Fibroblast of lung (primary cell): ENCODE measurements around the gene CHST13. TPM values are rescaled to one million over a fixed set of nuclear protein-coding genes. Genes with fewer than 3 reads are reported as not detected.

ENCODE experiments used
- DNase-seq, 2 donors: peaks; one replicate each; pipeline versions ENCODE4 v3.0.0 to v3.0.0-alpha.2; 2010; ENCODE audit warnings: low read depth in 2 of 2
- H2AFZ ChIP-seq: 2 replicates; pipeline ENCODE4 v1.5.1; 2012; ENCODE audit warnings: low read length, control low read depth, inconsistent platforms
- H3K27ac ChIP-seq: 2 replicates; pipeline ENCODE4 v1.5.1; 2011; ENCODE audit warnings: low read length, control low read depth; ENCODE audit not compliant: insufficient read depth
- H3K27me3 ChIP-seq: 2 replicates; pipeline ENCODE4 v1.5.1; 2011; ENCODE audit warnings: mild to moderate bottlenecking, low read length; ENCODE audit not compliant: control insufficient read depth, insufficient read depth
- H3K36me3 ChIP-seq: 2 replicates; pipeline ENCODE4 v1.5.1; 2011; ENCODE audit warnings: low read length; ENCODE audit not compliant: control insufficient read depth, insufficient read depth
- H3K4me1 ChIP-seq: 2 replicates; pipeline ENCODE4 v1.5.1; 2011; ENCODE audit warnings: low read length; ENCODE audit not compliant: control insufficient read depth, insufficient read depth; ENCODE audit errors: extremely low read depth
- H3K4me2 ChIP-seq: 2 replicates; pipeline ENCODE4 v1.5.1; 2011; ENCODE audit warnings: low read length, control low read depth; ENCODE audit not compliant: insufficient read depth; ENCODE audit errors: extremely low read depth
- H3K4me3 ChIP-seq, 4 experiments: fragments of 200-600 bp in 1 of 4; sonication (generic) in 1 of 4; replicated peaks in 1 of 4; 2 replicates each; pipeline ENCODE4 v1.5.1; 2011 to 2016; ENCODE audit warnings: low read length in 4 of 4, low read depth in 3 of 4, mild to moderate bottlenecking in 3 of 4, control low read depth in 2 of 4, inconsistent platforms in 1 of 4, mixed read lengths in 1 of 4; ENCODE audit not compliant: insufficient read depth in 1 of 4; ENCODE audit errors: control extremely low read depth in 1 of 4
- H3K79me2 ChIP-seq: 2 replicates; pipeline ENCODE4 v1.5.1; 2012; ENCODE audit warnings: mild to moderate bottlenecking, low read length, inconsistent platforms; ENCODE audit not compliant: control insufficient read depth, insufficient read depth
- H3K9ac ChIP-seq: 2 replicates; pipeline ENCODE4 v1.5.1; 2011; ENCODE audit warnings: mild to moderate bottlenecking, low read length, control low read depth; ENCODE audit not compliant: insufficient read depth
- H3K9me3 ChIP-seq: 2 replicates; pipeline ENCODE4 v1.5.1; 2012; ENCODE audit warnings: low read depth, low read length; ENCODE audit not compliant: control insufficient read depth, insufficient read depth
- H4K20me1 ChIP-seq: 2 replicates; pipeline ENCODE4 v1.5.1; 2011; ENCODE audit warnings: low read length; ENCODE audit not compliant: control insufficient read depth, insufficient read depth; ENCODE audit errors: extremely low read depth
- EZH2 ChIP-seq: IDR thresholded peaks from 2 replicates; pipeline ENCODE4 v1.5.1; 2012; ENCODE audit warnings: low read length, control low read depth, mild to moderate bottlenecking; ENCODE audit errors: missing control alignments
- polyA plus RNA-seq, 2 donors: library from polyadenylated mRNA; depleted of rRNA in 1 of 2; stranded (reverse) in 1 of 2; unstranded in 1 of 2; fragments of >200 nt; gene quantifications; 2 replicates each; pipeline ENCODE4 v1.2.1, GENCODE V29; 2011 to 2012; ENCODE audit warnings: missing spikeins in 1 of 2
- total RNA-seq: library from RNA; depleted of rRNA; stranded (reverse); fragments of >200 nt; gene quantifications from 2 replicates; pipeline ENCODE4 v1.2.1, GENCODE V29; 2014
- TF ChIP-seq, protein P1 (sequence below), 2 donors: IDR thresholded peaks in 1 of 2; conservative IDR thresholded peaks in 1 of 2; 1 replicate in 1 of 2; 2 replicates in 1 of 2; pipeline ENCODE4 v1.5.1; 2011 to 2012; ENCODE audit warnings: low read length in 2 of 2, control low read depth in 1 of 2, inconsistent platforms in 1 of 2, low read depth in 1 of 2, mild to moderate bottlenecking in 1 of 2

Gene CHST13
- total and polyA plus RNA-seq, 2 donors (not counting 1 experiment from before 2014, with no cell fraction given): under 0.01 TPM; not detected in 1

- H3K79me2 ChIP-seq: no peaks in the 10 kb centered on the region
- no peak overlapping the region for H3K4me3 ChIP-seq
- TF ChIP-seq EZH2: no peak
- no peaks in the 10 kb centered on the region for H3K4me1 ChIP-seq
- no peaks in the 10 kb centered on the region for H3K36me3 ChIP-seq
- H2AFZ ChIP-seq: no peak overlapping the region
- no peaks in the 10 kb centered on the region for H4K20me1 ChIP-seq
- H3K9me3 ChIP-seq: no peaks in the 10 kb centered on the region
- H3K4me2 ChIP-seq: no peak overlapping the region
- no peak overlapping the region for H3K9ac ChIP-seq
- DNase-seq: no peak
- peaks cover 3% of the 10 kb centered on the region for H3K27me3 ChIP-seq
- H3K27ac ChIP-seq: no peak overlapping the region
These were observed 40.6 kb upstream of the CHST13 start for GRCh38 chr3:126483321-126483761.

GRCh38 chr3:126484148-126484547, 39.8 kb upstream of the CHST13 start:
- Histone ChIP-seq H3K9me3 (no peaks in the 10 kb centered on the region), H3K4me2 (no peak overlapping the region), H3K4me3 (no peak overlapping the region), H3K27ac (no peak overlapping the region), H4K20me1 (no peaks in the 10 kb centered on the region), H3K79me2 (no peaks in the 10 kb centered on the region), H3K36me3 (no peaks in the 10 kb centered on the region), H3K27me3 (peaks cover 3% of the 10 kb centered on the region), H3K4me1 (no peaks in the 10 kb centered on the region), H3K9ac (no peak overlapping the region), H2AFZ (no peak overlapping the region)
- DNase-seq: no peak
- TF ChIP-seq EZH2: no peak
- TF ChIP-seq, protein P1, sequence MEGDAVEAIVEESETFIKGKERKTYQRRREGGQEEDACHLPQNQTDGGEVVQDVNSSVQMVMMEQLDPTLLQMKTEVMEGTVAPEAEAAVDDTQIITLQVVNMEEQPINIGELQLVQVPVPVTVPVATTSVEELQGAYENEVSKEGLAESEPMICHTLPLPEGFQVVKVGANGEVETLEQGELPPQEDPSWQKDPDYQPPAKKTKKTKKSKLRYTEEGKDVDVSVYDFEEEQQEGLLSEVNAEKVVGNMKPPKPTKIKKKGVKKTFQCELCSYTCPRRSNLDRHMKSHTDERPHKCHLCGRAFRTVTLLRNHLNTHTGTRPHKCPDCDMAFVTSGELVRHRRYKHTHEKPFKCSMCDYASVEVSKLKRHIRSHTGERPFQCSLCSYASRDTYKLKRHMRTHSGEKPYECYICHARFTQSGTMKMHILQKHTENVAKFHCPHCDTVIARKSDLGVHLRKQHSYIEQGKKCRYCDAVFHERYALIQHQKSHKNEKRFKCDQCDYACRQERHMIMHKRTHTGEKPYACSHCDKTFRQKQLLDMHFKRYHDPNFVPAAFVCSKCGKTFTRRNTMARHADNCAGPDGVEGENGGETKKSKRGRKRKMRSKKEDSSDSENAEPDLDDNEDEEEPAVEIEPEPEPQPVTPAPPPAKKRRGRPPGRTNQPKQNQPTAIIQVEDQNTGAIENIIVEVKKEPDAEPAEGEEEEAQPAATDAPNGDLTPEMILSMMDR (conservative IDR thresholded peaks at IDR 0.05 in 1 of 2, IDR thresholded peaks at IDR 0.05 in 1 of 2; ENCODE audit: low read depth in 1 of 2, low read length in 2 of 2): no peak

GRCh38 chr3:126484662-126485061, 39.3 kb upstream of the CHST13 start:
- Histone ChIP-seq H3K9me3 (no peaks in the 10 kb centered on the region), H3K4me2 (no peak overlapping the region), H3K36me3 (no peaks in the 10 kb centered on the region), H3K27me3 (peaks cover 6% of the 10 kb centered on the region), H3K27ac (no peak overlapping the region), H3K79me2 (no peaks in the 10 kb centered on the region), H2AFZ (no peak overlapping the region), H3K4me1 (no peaks in the 10 kb centered on the region), H3K4me3 (no peak overlapping the region), H3K9ac (no peak overlapping the region), H4K20me1 (no peaks in the 10 kb centered on the region)
- no peak for DNase-seq
- TF ChIP-seq, protein P1 (conservative IDR thresholded peaks at IDR 0.05 in 1 of 2, IDR thresholded peaks at IDR 0.05 in 1 of 2; ENCODE audit: low read depth in 1 of 2, low read length in 2 of 2): no peak
- TF ChIP-seq EZH2: no peak
